Activated naive CD4-positive, alpha-beta T cell treated with anti-CD3 and anti-CD28 coated beads, Interleukin-2, amount 10 ng/mL, durations not matched to agents 7 days and 5 days (primary cell): ENCODE data around the gene SERPINA5.
"Not testable (repeated sequence)": the region's sequence is repeated elsewhere in the genome, so short reads cannot be mapped to it uniquely, and the experiment has no call there.

Source experiments
- CTCF ChIA-PET: fragments of 350-600 bp; sonication (Branson Sonifier 250); formaldehyde crosslinking; loops from one replicate; lab custom pipeline; 2021; ENCODE audit warnings: antibody characterized with exemption; lab: Charles Lee
- DNase-seq: peaks from one replicate; pipeline ENCODE4 v3.0.0-alpha.2; 2020
- H3K27ac Mint-ChIP-seq: one replicate; pipeline ENCODE4 v1.8.0; 2021; ENCODE audit warnings: mild to moderate bottlenecking, moderate library complexity, mixed read lengths
- H3K27me3 Mint-ChIP-seq: one replicate; pipeline ENCODE4 v1.8.0; 2021; ENCODE audit warnings: mild to moderate bottlenecking, mixed read lengths
- H3K36me3 Mint-ChIP-seq: one replicate; pipeline ENCODE4 v1.8.0; 2021; ENCODE audit warnings: mixed read lengths
- H3K4me1 Mint-ChIP-seq: one replicate; pipeline ENCODE4 v1.8.0; 2021; ENCODE audit warnings: mixed read lengths
- H3K4me3 Mint-ChIP-seq: one replicate; pipeline ENCODE4 v1.8.0; 2021; ENCODE audit warnings: mild to moderate bottlenecking, moderate library complexity, mixed read lengths
- H3K9me3 Mint-ChIP-seq: one replicate; pipeline ENCODE4 v1.8.0; 2021; ENCODE audit warnings: mixed read lengths

Gene SERPINA5

DNA sequence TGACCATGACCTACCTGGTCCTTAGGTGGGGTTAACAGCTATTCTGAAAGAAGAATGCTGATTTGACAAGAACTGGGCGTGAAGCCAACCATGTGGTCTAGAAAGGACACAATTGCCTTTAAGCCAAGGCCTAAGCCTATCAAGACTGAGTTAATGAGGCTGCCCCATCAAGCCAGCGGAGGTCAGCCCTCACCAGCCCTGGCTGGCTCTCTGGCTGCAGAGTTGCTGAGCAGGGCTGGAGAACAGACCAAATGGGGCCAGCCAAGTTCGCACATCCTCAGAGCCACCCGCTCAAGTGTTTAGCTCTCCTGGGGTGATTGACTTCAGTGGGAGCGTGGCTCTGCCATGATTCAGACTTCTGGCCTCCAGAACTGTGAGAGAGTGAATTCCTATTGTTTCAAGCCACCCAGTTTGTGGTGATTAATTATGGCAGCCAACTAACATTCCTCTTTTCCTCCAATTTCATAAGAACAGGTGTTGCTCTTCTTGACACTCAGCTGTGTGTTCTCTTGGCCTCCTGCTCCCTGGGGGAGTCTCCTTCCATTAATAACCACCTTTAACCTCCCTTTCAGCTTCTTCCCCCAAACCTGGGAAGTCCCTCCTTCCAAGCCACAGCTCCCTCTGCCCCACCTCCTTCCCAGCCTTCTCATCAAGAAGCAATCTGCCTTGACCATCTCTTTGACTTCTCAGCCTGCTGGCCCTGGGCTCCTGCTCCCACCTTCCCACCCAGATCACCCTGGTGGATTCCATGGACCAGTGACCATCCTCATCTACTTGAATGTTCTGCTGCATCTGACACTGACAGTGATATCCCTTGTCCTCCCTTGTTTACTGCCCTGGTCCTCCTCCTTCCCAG lies 5.3 kb upstream of the SERPINA5 start:
- H3K36me3 Mint-ChIP-seq = no peaks in the 10 kb centered on the region
- CTCF ChIA-PET = no interaction called here
- no peak for DNase-seq
- no peak overlapping the region for H3K4me3 Mint-ChIP-seq
- no peaks in the 10 kb centered on the region for H3K27me3 Mint-ChIP-seq
- H3K4me1 Mint-ChIP-seq = no peaks in the 10 kb centered on the region
- no peak overlapping the region for H3K27ac Mint-ChIP-seq
- H3K9me3 Mint-ChIP-seq = no peaks in the 10 kb centered on the region

DNA sequence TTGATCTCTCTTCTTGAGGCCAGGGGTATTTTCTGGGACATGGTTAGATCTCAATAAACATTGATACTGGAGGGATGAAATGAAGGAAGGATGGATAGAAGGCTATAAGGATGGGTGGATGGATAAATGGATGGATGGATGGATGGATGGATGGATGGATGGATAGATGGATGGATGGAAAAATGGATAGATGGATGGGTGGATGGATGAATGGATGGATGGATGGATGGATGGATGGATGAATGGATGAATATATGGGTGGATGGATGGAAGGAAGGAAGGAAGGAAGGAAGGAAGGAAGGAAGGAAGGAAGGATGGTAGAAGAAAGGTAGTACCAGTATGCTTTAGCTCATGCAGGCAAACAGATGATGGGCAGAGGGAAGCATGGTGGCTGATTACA lies 3.8 kb upstream of the SERPINA5 start:
- H3K9me3 Mint-ChIP-seq, H3K4me3 Mint-ChIP-seq, CTCF ChIA-PET, H3K36me3 Mint-ChIP-seq, H3K27ac Mint-ChIP-seq, H3K4me1 Mint-ChIP-seq, DNase-seq, H3K27me3 Mint-ChIP-seq: not testable (repeated sequence)

DNA sequence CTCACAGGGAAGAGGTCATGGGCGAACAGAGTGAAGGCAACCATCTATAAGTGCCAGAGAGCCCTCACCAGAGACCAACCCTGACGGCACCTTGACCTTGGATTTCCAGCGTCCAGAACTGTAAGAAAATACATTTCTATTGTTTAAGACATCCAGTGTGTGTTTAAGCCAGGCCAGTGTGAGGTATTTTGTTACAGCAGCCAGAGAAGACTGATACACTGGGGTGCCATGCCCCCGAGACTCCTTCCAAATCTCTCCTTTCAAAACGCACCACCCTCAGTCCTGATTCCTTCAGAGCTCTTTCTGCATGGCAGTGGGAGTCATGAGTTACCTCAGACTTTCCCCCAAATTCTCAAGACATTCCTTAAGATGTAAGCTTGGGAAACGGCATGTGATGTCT lies 2.5 kb upstream of the SERPINA5 start:
- H3K4me3 Mint-ChIP-seq = no peak overlapping the region
- no peaks in the 10 kb centered on the region for H3K9me3 Mint-ChIP-seq

DNA sequence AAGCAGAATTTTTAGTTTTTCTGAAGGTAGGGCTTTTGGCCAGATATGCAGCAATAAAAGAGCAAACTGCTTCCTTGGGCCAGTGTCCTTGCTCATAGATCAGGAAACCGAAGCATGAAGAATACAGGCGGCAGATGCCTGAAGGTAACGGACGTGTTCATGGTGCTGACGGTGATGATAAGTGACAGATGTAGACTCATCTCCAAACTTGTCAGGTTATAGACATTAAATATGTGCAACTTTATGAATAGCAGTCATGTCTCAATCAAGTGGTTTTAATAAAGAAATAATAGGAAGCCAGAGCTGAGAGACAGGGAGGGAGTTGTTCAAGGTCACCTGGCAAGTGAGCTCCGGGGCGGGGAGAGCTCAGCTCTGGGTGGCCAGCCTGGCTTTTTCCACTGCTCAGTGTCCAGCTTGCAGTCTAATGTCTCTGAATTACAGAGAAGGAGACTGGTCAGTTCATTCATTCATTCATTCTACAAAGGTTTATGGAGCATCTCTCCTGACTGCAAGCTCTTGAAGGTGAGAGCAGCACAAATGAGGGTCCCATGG lies 1.0 kb downstream of the SERPINA5 start:
- no peaks in the 10 kb centered on the region for H3K4me1 Mint-ChIP-seq
- no peak overlapping the region for H3K27ac Mint-ChIP-seq
- no peak overlapping the region for H3K4me3 Mint-ChIP-seq
- DNase-seq = no peak
- H3K36me3 Mint-ChIP-seq = no peaks in the 10 kb centered on the region
- H3K9me3 Mint-ChIP-seq = no peaks in the 10 kb centered on the region
- CTCF ChIA-PET = no interaction called here
- H3K27me3 Mint-ChIP-seq = no peaks in the 10 kb centered on the region

More for the DNA sequence above, 2.5 kb upstream of the SERPINA5 start:
- H3K36me3 Mint-ChIP-seq = no peaks in the 10 kb centered on the region
- DNase-seq = no peak
- no peaks in the 10 kb centered on the region for H3K4me1 Mint-ChIP-seq
- CTCF ChIA-PET = no interaction called here
- H3K27me3 Mint-ChIP-seq = no peaks in the 10 kb centered on the region
- H3K27ac Mint-ChIP-seq = no peak overlapping the region

DNA sequence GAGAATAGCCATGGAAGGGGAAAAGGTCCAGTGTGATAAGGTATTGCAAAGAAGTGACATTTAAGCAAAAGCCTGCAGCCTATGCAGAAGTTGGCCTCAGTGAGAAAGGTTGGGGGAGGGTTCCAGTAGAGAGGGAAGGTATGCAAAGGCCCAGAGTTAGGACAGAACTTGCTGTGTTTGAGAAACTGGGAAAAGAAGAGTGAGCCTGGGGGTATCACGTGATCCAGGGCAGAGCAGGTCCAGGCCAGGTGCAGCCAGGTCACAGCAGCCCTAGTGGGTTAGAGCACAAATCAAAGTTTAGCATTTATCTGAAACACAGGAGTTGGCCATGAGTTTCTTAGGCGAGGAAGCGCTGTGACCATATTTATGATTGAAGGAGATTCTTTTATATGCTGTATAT lies 1.6 kb downstream of the SERPINA5 start:
- H3K36me3 Mint-ChIP-seq = no peaks in the 10 kb centered on the region
- DNase-seq = no peak
- H3K9me3 Mint-ChIP-seq = no peaks in the 10 kb centered on the region
- H3K4me3 Mint-ChIP-seq = no peak overlapping the region
- H3K4me1 Mint-ChIP-seq = no peaks in the 10 kb centered on the region
- no peaks in the 10 kb centered on the region for H3K27me3 Mint-ChIP-seq
- CTCF ChIA-PET = no interaction called here
- H3K27ac Mint-ChIP-seq = no peak overlapping the region

DNA sequence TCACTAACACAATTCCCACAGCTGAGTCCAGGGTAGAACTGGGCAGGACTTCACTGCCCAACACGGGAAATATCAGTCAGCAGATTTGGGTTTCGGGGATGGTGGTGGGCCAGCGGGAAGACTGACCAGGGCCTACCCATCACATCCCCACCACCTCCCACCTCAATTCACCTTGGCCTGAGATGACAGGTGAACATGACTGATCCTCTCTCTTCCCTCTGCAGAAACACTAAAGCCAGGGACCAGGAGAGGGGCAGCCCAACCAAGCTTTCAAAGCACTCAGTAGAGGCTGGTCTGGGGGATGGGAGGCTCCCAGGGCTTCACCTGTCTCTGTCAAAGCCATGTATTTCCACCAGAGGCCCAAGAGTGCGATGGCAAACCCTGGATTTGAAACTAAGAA lies 2.3 kb downstream of the SERPINA5 start:
- Mint-ChIP-seq H3K27ac (no peak overlapping the region), H3K27me3 (no peaks in the 10 kb centered on the region), H3K36me3 (no peaks in the 10 kb centered on the region), H3K4me3 (no peak overlapping the region), H3K4me1 (no peaks in the 10 kb centered on the region), H3K9me3 (no peaks in the 10 kb centered on the region)
- CTCF ChIA-PET = no interaction called here
- no peak for DNase-seq

DNA sequence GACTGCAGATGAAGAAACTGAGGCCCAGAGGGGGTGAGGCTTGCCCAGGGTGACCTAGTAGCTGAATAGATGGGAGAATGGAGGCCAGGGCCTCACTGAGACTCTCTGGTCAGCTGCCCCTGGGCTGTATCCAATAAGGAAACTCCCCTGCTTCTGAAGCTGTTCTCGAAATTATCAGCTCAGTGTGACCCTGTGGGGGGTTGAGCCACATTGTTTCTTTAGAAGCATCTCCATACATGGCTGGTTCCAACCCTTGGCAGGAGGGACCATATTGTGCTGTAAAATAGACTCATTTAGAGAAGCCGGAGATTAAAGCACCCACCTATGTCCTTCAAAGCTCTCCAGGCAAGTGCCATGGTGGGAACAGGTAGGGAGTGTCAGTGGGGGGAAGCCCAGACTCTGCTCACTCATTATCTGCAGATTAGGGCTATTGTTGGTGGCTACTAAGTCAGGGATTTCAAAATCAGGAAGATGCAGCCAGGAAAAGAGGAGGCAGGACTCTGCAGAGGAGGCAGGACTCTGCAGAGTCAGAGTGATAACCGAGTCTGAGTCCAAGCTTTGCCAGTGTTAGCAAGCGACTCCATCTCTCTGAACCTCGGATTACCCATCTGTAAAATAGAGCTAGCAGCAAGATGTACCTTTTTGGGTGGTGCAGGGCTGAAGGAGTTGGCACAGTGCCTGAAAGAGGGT lies 3.5 kb downstream of the SERPINA5 start:
- no peaks in the 10 kb centered on the region for H3K36me3 Mint-ChIP-seq
- no peaks in the 10 kb centered on the region for H3K27me3 Mint-ChIP-seq
- no peaks in the 10 kb centered on the region for H3K4me1 Mint-ChIP-seq
- no peak for DNase-seq
- H3K4me3 Mint-ChIP-seq = no peak overlapping the region
- H3K27ac Mint-ChIP-seq = no peak overlapping the region
- no peaks in the 10 kb centered on the region for H3K9me3 Mint-ChIP-seq
- CTCF ChIA-PET = no interaction called here

DNA sequence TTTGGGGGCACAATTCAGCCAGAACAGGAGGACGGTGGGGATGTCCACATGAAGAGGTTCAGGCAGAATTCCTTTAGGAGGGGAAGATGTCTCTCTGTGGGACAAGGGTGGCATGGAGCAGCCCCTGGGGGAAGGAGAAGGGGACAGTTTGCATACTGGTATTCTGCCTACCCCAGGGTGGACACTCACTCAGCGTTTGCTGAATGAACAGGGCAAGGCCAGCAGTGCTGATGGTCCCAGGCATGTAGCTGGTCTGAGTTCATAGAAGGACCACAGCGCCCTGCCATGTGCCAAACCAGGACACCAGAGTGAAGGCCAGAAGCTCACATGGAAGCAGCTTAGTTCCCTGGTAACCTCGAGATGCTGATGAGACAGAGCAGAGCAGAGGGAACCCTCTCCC lies 5.4 kb downstream of the SERPINA5 start:
- no peak overlapping the region for H3K27ac Mint-ChIP-seq
- CTCF ChIA-PET = no interaction called here

DNA sequence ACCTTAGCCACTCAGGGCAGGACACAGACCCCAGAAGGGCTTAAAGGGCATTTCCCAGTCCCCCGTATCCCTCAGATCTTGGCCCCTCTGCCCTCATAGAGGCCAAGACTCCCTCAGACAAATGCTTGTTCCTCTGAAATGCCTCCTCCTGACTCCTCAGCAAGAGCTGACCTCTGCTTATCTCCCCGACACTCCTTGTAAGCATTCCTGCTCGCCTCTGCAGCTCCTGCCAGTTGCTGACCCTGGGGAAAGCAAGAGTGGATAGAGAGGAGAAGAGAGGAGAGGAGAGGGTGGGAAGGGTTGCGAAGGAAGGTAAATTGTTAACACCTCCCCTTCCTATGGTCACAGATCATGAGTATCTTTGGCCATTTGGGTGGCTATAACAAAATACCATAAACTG lies 7.1 kb downstream of the SERPINA5 start:
- H3K9me3 Mint-ChIP-seq = no peaks in the 10 kb centered on the region
- H3K4me3 Mint-ChIP-seq = no peak overlapping the region
- no peaks in the 10 kb centered on the region for H3K27me3 Mint-ChIP-seq
- H3K27ac Mint-ChIP-seq = no peak overlapping the region
- CTCF ChIA-PET = no interaction called here
- no peaks in the 10 kb centered on the region for H3K4me1 Mint-ChIP-seq
- no peak for DNase-seq
- H3K36me3 Mint-ChIP-seq = no peaks in the 10 kb centered on the region

More for the DNA sequence above, 5.4 kb downstream of the SERPINA5 start:
- Mint-ChIP-seq H3K4me1 (no peaks in the 10 kb centered on the region), H3K36me3 (no peaks in the 10 kb centered on the region), H3K4me3 (no peak overlapping the region), H3K27me3 (no peaks in the 10 kb centered on the region), H3K9me3 (no peaks in the 10 kb centered on the region)
- DNase-seq = no peak

DNA sequence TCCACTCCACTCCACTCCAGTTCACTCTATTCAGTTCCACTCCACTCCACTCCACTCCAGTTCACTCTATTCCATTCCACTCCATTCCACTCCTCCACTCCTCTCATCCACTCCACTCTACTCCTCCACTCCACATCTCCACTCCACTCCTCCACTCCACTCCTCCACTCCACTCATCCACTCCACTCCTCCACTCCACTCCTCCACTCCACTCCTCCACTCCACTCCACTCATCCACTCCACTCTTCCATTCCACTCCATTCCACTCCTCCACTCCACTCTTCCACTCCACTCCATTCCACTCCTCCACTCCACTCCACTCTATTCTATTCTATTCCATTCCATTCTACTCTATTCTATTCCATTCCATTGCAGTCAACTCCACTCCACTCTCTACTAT lies 9.8 kb downstream of the SERPINA5 start:
- Mint-ChIP-seq H3K9me3 (no peaks in the 10 kb centered on the region), H3K4me3 (no peak overlapping the region), H3K27ac (no peak overlapping the region), H3K27me3 (peaks cover 5% of the 10 kb centered on the region), H3K4me1 (no peaks in the 10 kb centered on the region), H3K36me3 (no peaks in the 10 kb centered on the region)
- CTCF ChIA-PET = no interaction called here
- no peak for DNase-seq

DNA sequence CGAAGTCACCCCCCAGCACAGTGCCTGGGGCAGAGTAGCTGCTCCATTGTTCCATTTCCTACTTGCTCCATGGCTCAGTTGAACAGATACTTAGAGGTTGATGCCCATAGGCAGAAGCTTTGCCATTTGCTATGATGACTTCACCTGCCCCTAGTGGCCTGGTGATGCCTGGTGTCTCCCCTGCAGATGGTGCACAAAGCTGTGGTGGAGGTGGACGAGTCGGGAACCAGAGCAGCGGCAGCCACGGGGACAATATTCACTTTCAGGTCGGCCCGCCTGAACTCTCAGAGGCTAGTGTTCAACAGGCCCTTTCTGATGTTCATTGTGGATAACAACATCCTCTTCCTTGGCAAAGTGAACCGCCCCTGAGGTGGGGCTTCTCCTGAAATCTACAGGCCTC lies 10.6 kb downstream of the SERPINA5 start:
- DNase-seq = no peak
- H3K9me3 Mint-ChIP-seq = no peaks in the 10 kb centered on the region
- H3K4me1 Mint-ChIP-seq = no peaks in the 10 kb centered on the region
- no peak overlapping the region for H3K27ac Mint-ChIP-seq
- no peak overlapping the region for H3K4me3 Mint-ChIP-seq
- CTCF ChIA-PET = no interaction called here
- no peaks in the 10 kb centered on the region for H3K36me3 Mint-ChIP-seq
- H3K27me3 Mint-ChIP-seq = peaks cover 5% of the 10 kb centered on the region

DNA sequence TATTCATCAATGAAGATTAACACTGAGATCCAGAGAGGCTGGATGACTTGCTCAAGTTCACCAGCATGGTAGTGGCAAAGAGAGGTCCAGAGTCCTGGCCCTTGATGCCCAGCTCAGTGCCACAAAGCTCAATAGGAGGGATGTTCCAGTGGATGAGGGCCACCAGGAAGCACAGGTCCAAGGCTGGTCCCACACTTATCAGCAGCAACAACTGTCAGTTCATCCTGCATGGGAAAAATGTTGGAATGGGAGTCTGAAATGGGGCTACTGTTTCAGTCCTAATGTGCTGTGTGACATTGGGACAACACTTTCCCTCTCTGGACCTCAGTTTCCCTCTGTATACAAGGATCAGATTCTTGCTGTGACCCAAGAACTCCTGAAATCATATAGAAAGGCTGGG lies 11.2 kb downstream of the SERPINA5 start:
- peaks cover 5% of the 10 kb centered on the region for H3K27me3 Mint-ChIP-seq
- H3K9me3 Mint-ChIP-seq = no peaks in the 10 kb centered on the region
- no peak for DNase-seq
- H3K4me1 Mint-ChIP-seq = no peaks in the 10 kb centered on the region
- CTCF ChIA-PET = no interaction called here
- no peaks in the 10 kb centered on the region for H3K36me3 Mint-ChIP-seq
- no peak overlapping the region for H3K4me3 Mint-ChIP-seq
- no peak overlapping the region for H3K27ac Mint-ChIP-seq

DNA sequence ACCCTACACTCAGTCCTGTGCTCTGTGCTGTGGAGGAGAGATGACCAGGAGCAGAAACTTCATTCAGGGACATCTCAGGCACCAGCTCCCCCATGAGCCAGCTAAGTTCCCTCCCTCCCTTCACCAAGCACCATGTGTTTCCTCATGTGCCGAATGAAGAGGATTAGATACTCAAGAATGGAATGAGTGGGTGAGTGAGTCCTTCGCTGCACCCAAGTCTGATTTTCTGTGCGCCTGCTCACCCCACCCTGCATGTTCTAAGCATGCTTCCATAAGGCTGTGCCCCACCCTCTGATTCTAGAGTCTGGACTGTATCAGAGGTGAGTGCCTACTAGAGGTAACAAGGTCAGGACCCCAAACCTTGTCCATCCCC lies 12.1 kb downstream of the SERPINA5 start:
- no peak overlapping the region for H3K27ac Mint-ChIP-seq
- H3K9me3 Mint-ChIP-seq = no peaks in the 10 kb centered on the region
- H3K4me3 Mint-ChIP-seq = no peak overlapping the region
- CTCF ChIA-PET = no interaction called here
- no peaks in the 10 kb centered on the region for H3K4me1 Mint-ChIP-seq
- DNase-seq = no peak
- H3K36me3 Mint-ChIP-seq = no peaks in the 10 kb centered on the region
- peaks cover 5% of the 10 kb centered on the region for H3K27me3 Mint-ChIP-seq

DNA sequence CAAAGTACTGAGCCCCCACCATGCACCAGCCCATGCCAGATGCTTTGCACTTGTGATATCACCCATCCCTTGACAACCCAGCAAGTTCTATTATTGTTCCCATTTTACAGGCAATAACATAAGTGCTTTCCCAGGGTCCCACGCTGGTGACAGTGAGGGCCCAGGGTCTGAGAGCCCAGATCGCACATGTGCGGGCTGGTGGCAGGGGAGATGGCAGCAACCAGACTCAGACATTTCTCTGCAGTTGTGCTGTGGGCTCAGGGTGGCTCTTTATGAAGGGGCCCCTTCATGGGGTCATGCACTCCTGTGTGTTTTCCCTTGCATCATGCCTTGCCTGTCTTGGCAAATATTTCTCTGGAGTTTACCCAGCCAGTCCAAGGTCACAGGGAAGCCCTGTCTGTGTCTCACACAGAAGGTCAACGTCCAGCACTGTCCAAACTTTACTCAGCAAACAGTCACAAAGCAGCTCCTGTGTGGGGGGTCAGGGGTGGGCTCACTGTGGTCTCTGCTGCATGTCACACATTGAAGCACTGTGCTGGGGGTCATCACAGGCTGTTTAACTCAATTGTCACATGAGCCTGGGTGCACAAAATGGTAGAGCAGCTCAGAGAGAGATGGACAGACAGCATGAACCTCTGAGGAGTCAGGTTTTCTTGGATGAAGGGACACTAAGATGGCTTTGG lies 12.7 kb downstream of the SERPINA5 start:
- H3K27me3 Mint-ChIP-seq = peaks cover 5% of the 10 kb centered on the region
- no peak overlapping the region for H3K4me3 Mint-ChIP-seq
- CTCF ChIA-PET = no interaction called here
- no peak for DNase-seq
- H3K36me3 Mint-ChIP-seq = no peaks in the 10 kb centered on the region
- no peak overlapping the region for H3K27ac Mint-ChIP-seq
- H3K9me3 Mint-ChIP-seq = no peaks in the 10 kb centered on the region
- no peaks in the 10 kb centered on the region for H3K4me1 Mint-ChIP-seq
